ENCODE measurements around the gene APOC4.
A peak's percentile ranks its signal among the peaks of the same experiment; 100 is the strongest.
"Not testable (repeated sequence)": the region's sequence is repeated elsewhere in the genome, so short reads cannot be mapped to it uniquely, and the experiment has no call there.

The APOC4 gene

GRCh38 chr19:44914433-44915206 is 27.4 kb upstream of the APOC4 start, which contains the start of gene APOC1:
Gene APOC1, plus strand, starts transcription at chr19:44914608. Its CDS starts 284 bp downstream, at chr19:44914892.
- peak; percentile 40 for DNase-seq (ENCODE audit: low read depth)

- no peak for DNase-seq (ENCODE audit: low read depth)
Observed at GRCh38 chr19:44924243-44924725, 17.8 kb upstream of the APOC4 start.

- DNase-seq (ENCODE audit: low read depth) = no peak
Observed at GRCh38 chr19:44925114-44925891, 16.7 kb upstream of the APOC4 start.

GRCh38 chr19:44926245-44927077 is 15.6 kb upstream of the APOC4 start:
- DNase-seq (ENCODE audit: low read depth) = not testable (repeated sequence)

GRCh38 chr19:44927746-44928145 is 14.3 kb upstream of the APOC4 start:
- DNase-seq (ENCODE audit: low read depth) = no peak

GRCh38 chr19:44930088-44930487 is 11.9 kb upstream of the APOC4 start:
- DNase-seq (ENCODE audit: low read depth) = no peak

- DNase-seq (ENCODE audit: low read depth) = no peak
Observed at GRCh38 chr19:44931541-44931940, 10.5 kb upstream of the APOC4 start.

GRCh38 chr19:44939668-44940067 is 2.4 kb upstream of the APOC4 start:
- DNase-seq (ENCODE audit: low read depth) = no peak

- DNase-seq (ENCODE audit: low read depth) = peak; percentile 27
Observed at GRCh38 chr19:44943801-44944249, 1.8 kb downstream of the APOC4 start.

GRCh38 chr19:44947041-44947581 is 5.1 kb downstream of the APOC4 start:
- DNase-seq (ENCODE audit: low read depth) = no peak

- DNase-seq (ENCODE audit: low read depth) = no peak
Observed at GRCh38 chr19:44948237-44948636, 6.2 kb downstream of the APOC4 start.

GRCh38 chr19:44948763-44949374 is 6.8 kb downstream of the APOC4 start:
- no peak for DNase-seq (ENCODE audit: low read depth)

- no peak for DNase-seq (ENCODE audit: low read depth)
Observed at GRCh38 chr19:44949550-44949949, 7.5 kb downstream of the APOC4 start.

- peak; percentile 58 for DNase-seq (ENCODE audit: low read depth)
Observed at GRCh38 chr19:44951179-44952159, 9.4 kb downstream of the APOC4 start.

GRCh38 chr19:44954278-44954648 is 12.2 kb downstream of the APOC4 start:
- DNase-seq (ENCODE audit: low read depth) = no peak

GRCh38 chr19:44954649-44955504 is 12.8 kb downstream of the APOC4 start, which contains the start of gene CLPTM1:
Gene CLPTM1, plus strand, starts transcription at chr19:44955380. Its CDS starts 16 bp downstream, at chr19:44955396.
- DNase-seq (ENCODE audit: low read depth) = peak; percentile 94

- DNase-seq (ENCODE audit: low read depth) = no peak
Observed at GRCh38 chr19:44955505-44956439, 13.7 kb downstream of the APOC4 start.

- no peak for DNase-seq (ENCODE audit: low read depth)
Observed at GRCh38 chr19:44957526-44957925, 15.5 kb downstream of the APOC4 start.

Measured in GM04504 (cell line).